Mucosa of stomach (tissue), 1 donor: ENCODE results near the gene ADGRA3.

ENCODE experiments used
- H3K27me3 ChIP-seq: one replicate; pipeline ENCODE4 v1.7.0; 2013; ENCODE audit warnings: mild to moderate bottlenecking, low read length; ENCODE audit not compliant: control insufficient read depth, insufficient read depth
- H3K36me3 ChIP-seq: one replicate; pipeline ENCODE4 v1.7.0; 2013; ENCODE audit warnings: low read length; ENCODE audit not compliant: control insufficient read depth, insufficient read depth
- H3K4me1 ChIP-seq: one replicate; pipeline ENCODE4 v1.7.0; 2013; ENCODE audit warnings: mild to moderate bottlenecking, low read length; ENCODE audit not compliant: control insufficient read depth, insufficient read depth
- H3K4me3 ChIP-seq: one replicate; pipeline ENCODE4 v1.7.0; 2013; ENCODE audit warnings: low read length
- H3K9ac ChIP-seq: one replicate; pipeline ENCODE4 v1.7.0; 2013; ENCODE audit warnings: mild to moderate bottlenecking, low read length, moderate library complexity
- H3K9me3 ChIP-seq: one replicate; pipeline ENCODE4 v1.7.0; 2013; ENCODE audit warnings: mild to moderate bottlenecking, low read length, moderate library complexity; ENCODE audit not compliant: control insufficient read depth
- donor health status: Pancreatic carcinoma.

The ADGRA3 gene

GRCh38 chr4:22454955-22455354, 60.9 kb downstream of the ADGRA3 start:
- H3K9me3 ChIP-seq = no peaks in the 10 kb centered on the region
- no peak overlapping the region for H3K4me3 ChIP-seq
- no peaks in the 10 kb centered on the region for H3K4me1 ChIP-seq
- H3K36me3 ChIP-seq = no peaks in the 10 kb centered on the region
- H3K9ac ChIP-seq = no peak overlapping the region
- H3K27me3 ChIP-seq = no peaks in the 10 kb centered on the region

DNA sequence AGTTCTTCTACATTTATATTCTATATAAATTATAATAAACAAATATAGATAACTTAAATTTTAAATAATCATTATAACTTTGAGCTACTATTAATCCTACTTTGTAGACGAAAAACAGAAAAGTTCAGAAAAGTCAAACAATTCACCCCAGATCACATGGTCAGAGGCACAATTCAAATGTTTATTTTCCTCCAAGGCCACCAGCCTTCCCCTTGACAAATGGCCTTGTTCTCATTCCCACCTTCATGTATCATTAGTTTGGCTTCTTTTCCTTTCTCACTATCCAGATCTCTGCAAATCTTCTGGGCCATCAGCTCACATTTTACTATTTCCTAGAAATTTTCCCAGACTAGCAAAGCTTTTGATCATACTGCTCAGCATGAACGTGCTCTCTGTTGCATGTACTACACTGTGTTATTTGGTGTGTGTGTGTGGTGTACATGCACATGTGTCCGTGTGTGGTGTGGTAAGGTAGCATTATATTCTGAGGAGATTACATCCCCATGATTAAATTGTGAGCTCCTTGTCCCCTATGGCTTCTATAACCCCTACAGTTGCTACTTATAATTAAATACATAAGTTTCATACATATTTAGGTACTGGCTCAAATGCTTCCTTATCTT, 61.5 kb downstream of the ADGRA3 start:
- Histone ChIP-seq H3K27me3 (no peaks in the 10 kb centered on the region), H3K9ac (no peak overlapping the region), H3K9me3 (no peaks in the 10 kb centered on the region), H3K4me3 (no peak overlapping the region), H3K4me1 (no peaks in the 10 kb centered on the region), H3K36me3 (no peaks in the 10 kb centered on the region)

DNA sequence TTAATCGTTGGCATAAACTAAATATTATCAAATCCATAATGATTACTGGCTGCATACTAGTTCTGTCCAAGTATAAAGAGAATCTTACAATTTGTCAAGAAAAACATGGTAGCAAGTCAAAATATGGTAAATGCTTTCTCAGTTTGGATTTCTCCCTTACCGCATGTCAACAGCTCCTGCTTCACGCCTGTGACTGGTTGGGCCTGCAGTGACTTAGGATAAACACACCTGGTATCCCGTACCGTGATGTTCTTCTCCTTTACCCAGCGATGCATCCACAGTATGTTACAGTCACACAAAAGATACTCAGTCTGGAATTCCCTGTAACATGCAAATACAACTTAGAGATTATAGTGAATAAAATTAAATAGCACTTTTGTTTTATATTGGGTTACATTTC, 71.1 kb downstream of the ADGRA3 start:
- no peak overlapping the region for H3K9ac ChIP-seq
- H3K4me1 ChIP-seq = no peaks in the 10 kb centered on the region
- H3K36me3 ChIP-seq = no peaks in the 10 kb centered on the region
- H3K9me3 ChIP-seq = no peaks in the 10 kb centered on the region
- H3K27me3 ChIP-seq = no peaks in the 10 kb centered on the region
- H3K4me3 ChIP-seq = no peak overlapping the region

DNA sequence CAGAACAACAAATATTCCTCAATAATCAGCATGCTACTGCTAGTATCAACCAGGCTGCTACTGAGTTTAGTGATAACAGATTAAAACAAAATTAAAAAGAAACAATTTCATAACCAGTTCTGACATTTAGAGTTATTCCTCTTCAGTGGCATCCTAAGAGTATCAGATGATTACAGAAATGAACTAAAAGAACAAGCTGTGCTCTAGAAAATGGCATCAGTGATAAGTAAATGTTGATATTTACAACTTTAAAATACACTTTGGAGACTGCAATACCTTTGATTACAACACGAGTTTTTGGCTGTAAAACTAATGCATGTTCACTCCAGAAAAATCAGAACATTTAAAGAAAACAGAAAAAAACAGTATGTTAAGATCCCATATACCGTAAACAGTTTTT, 72.9 kb downstream of the ADGRA3 start:
- Histone ChIP-seq H3K9ac (no peak overlapping the region), H3K27me3 (no peaks in the 10 kb centered on the region), H3K9me3 (no peaks in the 10 kb centered on the region), H3K36me3 (no peaks in the 10 kb centered on the region), H3K4me1 (no peaks in the 10 kb centered on the region), H3K4me3 (no peak overlapping the region)

GRCh38 chr4:22440999-22441398, 74.9 kb downstream of the ADGRA3 start:
- H3K36me3 ChIP-seq = no peaks in the 10 kb centered on the region
- H3K4me1 ChIP-seq = no peaks in the 10 kb centered on the region
- no peaks in the 10 kb centered on the region for H3K27me3 ChIP-seq
- no peaks in the 10 kb centered on the region for H3K9me3 ChIP-seq
- H3K4me3 ChIP-seq = no peak overlapping the region
- H3K9ac ChIP-seq = no peak overlapping the region

- H3K9me3 ChIP-seq = no peaks in the 10 kb centered on the region
- no peak overlapping the region for H3K4me3 ChIP-seq
- H3K27me3 ChIP-seq = no peaks in the 10 kb centered on the region
- no peaks in the 10 kb centered on the region for H3K36me3 ChIP-seq
- H3K9ac ChIP-seq = no peak overlapping the region
- H3K4me1 ChIP-seq = no peaks in the 10 kb centered on the region
These were observed 75.9 kb downstream of the ADGRA3 start for GRCh38 chr4:22439947-22440346.

DNA sequence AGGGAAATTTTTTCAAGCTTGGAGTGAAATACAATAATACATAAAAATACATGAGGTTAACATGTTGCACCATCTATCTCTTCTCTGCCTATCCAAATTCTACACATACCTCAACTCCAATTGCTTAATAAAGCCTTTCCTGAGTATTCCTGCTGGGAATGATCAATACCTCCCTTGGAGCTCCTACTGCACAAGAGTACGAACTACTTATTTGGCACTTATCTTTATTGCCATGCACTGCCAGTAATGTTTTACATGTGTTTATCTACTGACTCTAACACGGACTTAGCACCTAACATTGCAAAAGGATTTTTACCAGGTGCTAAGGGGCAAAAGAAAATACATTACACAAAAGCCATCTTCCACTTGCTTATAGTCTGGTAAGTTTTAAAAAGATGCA, 80.2 kb downstream of the ADGRA3 start:
- Histone ChIP-seq H3K4me3 (no peak overlapping the region), H3K9ac (no peak overlapping the region), H3K27me3 (no peaks in the 10 kb centered on the region), H3K9me3 (no peaks in the 10 kb centered on the region), H3K4me1 (no peaks in the 10 kb centered on the region), H3K36me3 (no peaks in the 10 kb centered on the region)

GRCh38 chr4:22434895-22435294, 81.0 kb downstream of the ADGRA3 start:
- no peaks in the 10 kb centered on the region for H3K9me3 ChIP-seq
- H3K27me3 ChIP-seq = no peaks in the 10 kb centered on the region
- no peak overlapping the region for H3K4me3 ChIP-seq
- no peaks in the 10 kb centered on the region for H3K36me3 ChIP-seq
- no peaks in the 10 kb centered on the region for H3K4me1 ChIP-seq
- no peak overlapping the region for H3K9ac ChIP-seq

- no peaks in the 10 kb centered on the region for H3K36me3 ChIP-seq
- no peaks in the 10 kb centered on the region for H3K9me3 ChIP-seq
- H3K9ac ChIP-seq = no peak overlapping the region
- H3K4me3 ChIP-seq = no peak overlapping the region
- H3K4me1 ChIP-seq = no peaks in the 10 kb centered on the region
- no peaks in the 10 kb centered on the region for H3K27me3 ChIP-seq
These were observed 85.2 kb downstream of the ADGRA3 start for GRCh38 chr4:22430626-22431025.

- H3K4me3 ChIP-seq = no peak overlapping the region
- no peaks in the 10 kb centered on the region for H3K4me1 ChIP-seq
- H3K9ac ChIP-seq = no peak overlapping the region
- H3K27me3 ChIP-seq = no peaks in the 10 kb centered on the region
- H3K36me3 ChIP-seq = no peaks in the 10 kb centered on the region
- no peaks in the 10 kb centered on the region for H3K9me3 ChIP-seq
These were observed 87.4 kb downstream of the ADGRA3 start for GRCh38 chr4:22428441-22428840.

DNA sequence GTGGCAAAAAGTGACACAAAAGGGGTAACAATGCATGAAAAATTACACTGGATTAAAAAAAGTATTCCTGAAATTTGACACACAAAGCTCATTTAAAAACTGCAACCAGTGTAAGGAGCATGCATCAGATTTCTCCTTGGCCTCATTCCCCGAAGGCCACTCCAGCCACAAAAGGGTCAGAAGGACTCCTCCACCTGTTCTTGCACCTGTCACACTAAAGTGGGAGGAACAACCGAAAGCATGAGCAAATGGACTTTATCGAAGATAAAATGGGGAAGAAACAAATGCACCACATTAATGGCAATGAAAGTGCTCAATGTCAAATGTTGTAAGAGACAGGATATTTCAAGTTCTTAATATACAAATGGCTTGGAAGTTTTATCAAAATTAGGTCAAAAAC, 88.2 kb downstream of the ADGRA3 start:
- Histone ChIP-seq H3K4me1 (no peaks in the 10 kb centered on the region), H3K9me3 (no peaks in the 10 kb centered on the region), H3K36me3 (no peaks in the 10 kb centered on the region), H3K4me3 (no peak overlapping the region), H3K9ac (no peak overlapping the region), H3K27me3 (no peaks in the 10 kb centered on the region)

- H3K9ac ChIP-seq = no peak overlapping the region
- H3K9me3 ChIP-seq = no peaks in the 10 kb centered on the region
- H3K27me3 ChIP-seq = no peaks in the 10 kb centered on the region
- H3K4me1 ChIP-seq = no peaks in the 10 kb centered on the region
- H3K4me3 ChIP-seq = no peak overlapping the region
- no peaks in the 10 kb centered on the region for H3K36me3 ChIP-seq
These were observed 95.6 kb downstream of the ADGRA3 start for GRCh38 chr4:22420291-22420690.

- Histone ChIP-seq H3K27me3 (no peaks in the 10 kb centered on the region), H3K36me3 (no peaks in the 10 kb centered on the region), H3K4me3 (no peak overlapping the region), H3K4me1 (no peaks in the 10 kb centered on the region), H3K9me3 (no peaks in the 10 kb centered on the region), H3K9ac (no peak overlapping the region)
These were observed 98.5 kb downstream of the ADGRA3 start for GRCh38 chr4:22417408-22417807.
